ENCODE results near the gene LCA5. TPM values are rescaled to one million over a fixed set of nuclear protein-coding genes. Genes with fewer than 3 reads are reported as not detected.
A peak's percentile ranks its signal among the peaks of the same experiment; 100 is the strongest.
"Not testable (repeated sequence)": the region's sequence is repeated elsewhere in the genome, so short reads cannot be mapped to it uniquely, and the experiment has no call there.

LCA5 gene
- total RNA-seq, 1 donor from 2014 or later: 7.1 TPM

GRCh38 chr6:79446006-79446405 is 91.2 kb downstream of the LCA5 start:
- H3K36me3 ChIP-seq: no peaks in the 10 kb centered on the region
- ATAC-seq (no peak), DNase-seq (no peak)
- no peak overlapping the region for H3K4me3 ChIP-seq
- intact Hi-C loops (cut with DNase I): no loop called here
- no peaks in the 10 kb centered on the region for H3K27me3 ChIP-seq (ENCODE audit: low read depth)
- no peaks in the 10 kb centered on the region for H3K9me3 ChIP-seq
- no peak overlapping the region for H3K27ac ChIP-seq
- no peaks in the 10 kb centered on the region for H3K4me1 ChIP-seq
- no peak for TF ChIP-seq CTCF (IDR thresholded peaks at IDR 0.05)

GRCh38 chr6:79443876-79444275 is 93.4 kb downstream of the LCA5 start:
- H3K9me3 ChIP-seq; H3K36me3 ChIP-seq; H3K27me3 ChIP-seq (ENCODE audit: low read depth); ATAC-seq; H3K27ac ChIP-seq; intact Hi-C loops (cut with DNase I); H3K4me1 ChIP-seq; DNase-seq; H3K4me3 ChIP-seq: not testable (repeated sequence)

GRCh38 chr6:79441192-79441591 is 96.0 kb downstream of the LCA5 start:
- Histone ChIP-seq H3K4me1 (no peaks in the 10 kb centered on the region), H3K4me3 (no peak overlapping the region), H3K27ac (no peak overlapping the region), H3K27me3 (ENCODE audit: low read depth) (no peaks in the 10 kb centered on the region), H3K36me3 (no peaks in the 10 kb centered on the region), H3K9me3 (no peaks in the 10 kb centered on the region)
- TF ChIP-seq CTCF (IDR thresholded peaks at IDR 0.05): no peak
- intact Hi-C loops (cut with DNase I): no loop called here
- ATAC-seq (no peak), DNase-seq (no peak)

- no peak for DNase-seq
- no peak for TF ChIP-seq CTCF (IDR thresholded peaks at IDR 0.05)
- Histone ChIP-seq H3K4me3 (no peak overlapping the region), H3K27ac (no peak overlapping the region), H3K9me3 (no peaks in the 10 kb centered on the region), H3K27me3 (ENCODE audit: low read depth) (no peaks in the 10 kb centered on the region), H3K36me3 (no peaks in the 10 kb centered on the region), H3K4me1 (no peaks in the 10 kb centered on the region)
- ATAC-seq: no peak
- intact Hi-C loops (cut with DNase I): no loop called here
Observed at GRCh38 chr6:79440598-79440997, 96.6 kb downstream of the LCA5 start.

GRCh38 chr6:79438030-79438429 is 99.2 kb downstream of the LCA5 start:
- peak in 1 of 2 donors; percentile 53 for ATAC-seq
- TF ChIP-seq CTCF (IDR thresholded peaks at IDR 0.05): no peak
- no peaks in the 10 kb centered on the region for H3K9me3 ChIP-seq
- H3K36me3 ChIP-seq: no peaks in the 10 kb centered on the region
- no peak overlapping the region for H3K4me3 ChIP-seq
- H3K27me3 ChIP-seq (ENCODE audit: low read depth): no peaks in the 10 kb centered on the region
- DNase-seq: no peak
- no peak overlapping the region for H3K27ac ChIP-seq
- intact Hi-C loops (cut with DNase I): no loop called here
- H3K4me1 ChIP-seq: no peaks in the 10 kb centered on the region

- Histone ChIP-seq H3K4me1 (no peaks in the 10 kb centered on the region), H3K36me3 (no peaks in the 10 kb centered on the region), H3K27me3 (ENCODE audit: low read depth) (no peaks in the 10 kb centered on the region), H3K27ac (no peak overlapping the region), H3K9me3 (no peaks in the 10 kb centered on the region), H3K4me3 (no peak overlapping the region)
- intact Hi-C loops (cut with DNase I): no loop called here
- TF ChIP-seq CTCF (IDR thresholded peaks at IDR 0.05): no peak
- DNase-seq: no peak
- ATAC-seq: no peak
Observed at GRCh38 chr6:79436241-79436640, 101.0 kb downstream of the LCA5 start.
